ENCODE results near the gene RGS16. TPM values are rescaled to one million over a fixed set of nuclear protein-coding genes. Genes with fewer than 3 reads are reported as not detected.

RGS16 gene
- total RNA-seq, 2 donors from 2014 or later: 1.5 to 3.3 TPM

DNA sequence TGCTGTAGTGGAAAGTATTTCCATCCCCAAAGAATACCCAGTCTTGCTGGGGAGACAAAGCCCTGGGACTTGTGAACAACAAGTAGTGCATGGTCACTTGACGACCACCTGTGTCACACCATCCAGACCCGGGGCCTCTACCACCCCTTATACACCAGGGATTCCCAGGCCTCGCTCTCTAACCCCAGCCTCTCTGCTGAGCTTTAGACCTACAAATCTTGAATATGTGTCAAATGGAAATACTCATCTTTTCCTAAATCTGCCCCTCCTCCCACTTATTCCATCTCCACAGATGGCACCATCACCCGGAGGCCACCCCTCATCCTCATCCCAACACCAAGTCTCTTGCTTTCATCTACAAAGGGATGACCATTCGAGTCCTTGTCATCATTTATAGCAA lies 14.3 kb downstream of the RGS16 start:
- intact Hi-C loops (cut with DNase I): loop anchor here (5.0 to 10.0 kb wide), 3 partner anchors 143 to 505 kb away; no protein-coding TSS in a partner anchor
- ATAC-seq: no peak
- no peak for DNase-seq

DNA sequence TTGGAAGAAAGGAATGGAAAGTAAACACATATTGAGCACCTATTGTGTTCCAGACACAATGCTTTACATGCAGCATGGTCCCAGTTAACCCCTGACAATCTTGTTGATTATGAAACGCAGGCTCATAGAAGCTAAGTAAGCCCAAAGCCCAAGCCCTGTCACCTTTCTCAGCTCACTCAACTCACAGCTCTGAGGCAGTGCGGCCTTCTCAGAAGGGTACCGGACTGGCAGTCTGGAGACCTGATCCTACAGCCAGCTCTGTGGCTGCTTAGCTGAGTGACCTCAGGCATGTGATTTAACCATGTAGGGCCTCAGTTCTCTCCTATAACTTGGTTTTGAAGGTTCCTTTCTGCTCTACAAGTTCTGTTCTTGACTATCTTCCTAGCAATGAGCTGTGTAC lies 14.7 kb downstream of the RGS16 start:
- DNase-seq (no peak), ATAC-seq (no peak)
- intact Hi-C loops (cut with DNase I): no loop called here

DNA sequence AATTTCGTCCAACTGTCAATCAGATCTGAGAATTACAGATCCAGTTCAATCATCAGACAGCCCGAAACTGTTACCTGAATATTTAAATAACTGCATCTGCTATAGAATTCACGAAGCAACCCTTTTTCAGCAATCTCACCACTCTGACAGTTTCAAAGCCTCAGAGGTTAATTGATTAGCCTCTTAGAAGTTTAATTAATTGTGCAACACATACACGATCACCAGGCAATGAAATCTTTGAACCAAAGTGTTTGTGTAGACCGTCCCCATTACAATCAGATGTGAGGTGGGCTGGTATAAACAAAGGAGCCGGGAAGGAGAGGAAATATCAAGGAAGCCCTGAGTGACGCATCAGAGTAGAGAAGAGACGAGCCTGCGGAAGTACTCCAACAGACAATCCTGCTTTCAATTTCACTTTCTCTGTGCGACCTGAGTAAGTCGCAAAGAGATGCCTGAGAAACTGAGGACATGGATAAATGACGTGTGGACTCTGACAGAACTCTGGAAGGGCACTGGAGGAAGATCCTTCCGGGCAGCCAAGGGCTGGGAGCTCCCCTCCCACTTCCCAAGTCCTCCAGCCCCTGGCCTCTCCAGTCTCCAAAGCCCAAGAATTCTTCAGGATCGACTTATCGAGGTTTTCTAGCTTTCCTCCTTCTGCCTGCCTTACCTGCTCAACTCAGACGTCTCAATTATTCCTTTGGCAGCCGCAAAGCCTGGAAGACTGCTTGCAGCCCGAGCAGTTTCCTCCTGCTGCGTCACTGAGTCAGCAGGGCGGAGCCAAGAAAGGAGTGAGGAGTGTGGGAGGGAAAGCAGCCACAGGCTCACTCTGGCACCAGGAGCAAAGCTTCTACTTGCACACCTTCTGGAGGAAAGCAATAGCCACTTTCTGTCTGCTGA lies 15.4 kb downstream of the RGS16 start, which contains the start of gene RNASEL:
Gene RNASEL (minus strand): TSS at position 757 of the 897 bp plus-strand sequence. CDS start 2,450 bp downstream, outside the sequence.
- intact Hi-C loops (cut with DNase I): no loop called here
- DNase-seq (peak; percentile 84), ATAC-seq (peak; percentile 91 to 97)

DNA sequence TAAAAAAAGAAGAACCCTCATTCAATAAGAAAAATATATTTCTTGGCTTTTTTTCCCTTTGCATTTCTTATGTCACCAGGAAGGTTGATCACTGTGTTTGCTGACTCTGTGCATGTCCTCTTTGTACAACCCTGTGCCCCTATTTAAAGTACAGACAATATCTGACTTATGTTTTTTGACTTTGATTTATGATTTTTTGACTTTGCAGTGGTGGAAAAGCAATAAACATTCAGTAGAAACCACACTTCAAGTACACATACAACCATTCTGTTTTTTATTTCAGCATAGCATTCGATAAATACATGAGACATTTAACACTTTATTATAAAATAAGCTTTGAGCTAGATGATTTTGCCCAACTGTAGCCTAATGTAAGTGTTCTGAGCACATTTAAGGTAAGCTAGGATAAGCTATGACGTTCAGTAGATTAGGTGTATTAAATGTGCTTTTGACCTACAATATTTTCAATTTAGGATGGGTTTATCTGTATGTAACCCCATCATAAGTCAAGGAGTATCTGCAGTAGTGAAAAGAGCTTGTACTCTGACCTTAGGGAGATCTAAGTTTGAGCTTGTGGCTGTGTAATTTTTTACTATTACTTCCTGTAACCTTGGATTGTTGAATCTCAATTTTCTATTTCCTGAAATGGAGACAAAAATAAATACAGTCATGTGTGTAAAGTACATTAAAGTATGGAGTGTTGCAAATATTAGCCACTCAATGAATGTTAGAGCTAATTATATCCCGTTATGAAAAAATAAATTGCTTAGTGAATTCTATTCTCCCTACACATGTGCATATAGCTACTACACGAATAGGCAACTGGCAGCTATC lies 16.3 kb downstream of the RGS16 start:
- no peak for DNase-seq
- ATAC-seq: no peak
- intact Hi-C loops (cut with DNase I): no loop called here

DNA sequence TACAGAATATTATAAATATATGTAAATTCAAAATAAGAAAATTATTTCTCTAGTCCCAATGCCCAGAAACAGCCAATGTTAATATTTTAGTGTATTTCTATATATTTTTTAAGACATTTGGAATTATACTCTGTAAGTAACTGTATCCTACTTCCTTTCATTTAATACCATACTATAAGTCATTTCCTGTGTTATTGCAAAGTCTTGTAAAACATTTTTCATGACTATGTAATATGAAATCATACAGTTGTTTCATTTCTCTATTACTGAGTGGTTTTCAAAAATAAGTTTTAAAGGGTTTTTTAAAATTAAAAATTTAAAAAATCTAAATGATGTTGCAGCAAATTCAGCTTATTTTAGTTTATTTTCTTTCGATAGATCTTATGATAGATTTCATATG lies 17.1 kb downstream of the RGS16 start:
- ATAC-seq (no peak), DNase-seq (no peak)
- intact Hi-C loops (cut with DNase I): no loop called here

DNA sequence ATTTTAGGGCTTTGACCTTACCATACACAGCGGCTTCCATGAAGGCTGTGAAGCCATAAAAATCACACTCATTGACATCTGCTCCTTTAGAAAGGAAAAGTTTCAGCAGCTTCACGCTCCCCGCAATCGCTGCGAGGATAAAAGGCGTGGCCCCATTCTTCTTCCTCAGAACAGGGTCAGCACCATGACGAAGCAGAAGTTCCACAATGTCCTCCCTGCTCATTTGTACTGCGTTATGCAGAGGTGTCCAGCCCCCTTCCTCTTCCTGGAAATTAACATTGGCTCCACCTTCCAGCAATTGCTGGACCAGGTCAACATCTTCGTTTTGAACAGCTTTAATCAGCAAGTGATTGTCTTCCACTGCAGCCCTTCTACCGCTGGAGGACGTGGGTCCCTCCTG lies 17.8 kb downstream of the RGS16 start:
- intact Hi-C loops (cut with DNase I): no loop called here
- ATAC-seq: no peak
- DNase-seq: no peak

DNA sequence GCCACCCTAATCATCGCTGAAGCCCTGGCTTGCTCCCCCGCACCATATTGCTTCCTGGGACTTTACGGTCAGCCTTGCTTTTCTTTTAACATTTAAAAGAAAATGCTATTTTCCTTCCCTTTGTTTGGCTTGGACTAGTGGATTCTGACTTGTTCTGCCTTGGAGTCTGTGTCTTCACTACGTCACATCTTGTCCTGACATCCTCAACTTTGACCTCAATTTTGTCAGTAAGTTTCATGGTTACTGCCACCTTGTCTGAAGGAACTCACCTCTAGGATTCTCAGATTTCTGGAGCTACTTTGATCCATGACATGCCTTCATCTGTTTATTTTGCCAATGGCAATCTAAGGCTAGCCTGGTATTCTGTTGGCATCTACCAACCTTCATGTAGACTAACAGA lies 19.4 kb downstream of the RGS16 start:
- intact Hi-C loops (cut with DNase I): no loop called here
- no peak for DNase-seq
- ATAC-seq: no peak

DNA sequence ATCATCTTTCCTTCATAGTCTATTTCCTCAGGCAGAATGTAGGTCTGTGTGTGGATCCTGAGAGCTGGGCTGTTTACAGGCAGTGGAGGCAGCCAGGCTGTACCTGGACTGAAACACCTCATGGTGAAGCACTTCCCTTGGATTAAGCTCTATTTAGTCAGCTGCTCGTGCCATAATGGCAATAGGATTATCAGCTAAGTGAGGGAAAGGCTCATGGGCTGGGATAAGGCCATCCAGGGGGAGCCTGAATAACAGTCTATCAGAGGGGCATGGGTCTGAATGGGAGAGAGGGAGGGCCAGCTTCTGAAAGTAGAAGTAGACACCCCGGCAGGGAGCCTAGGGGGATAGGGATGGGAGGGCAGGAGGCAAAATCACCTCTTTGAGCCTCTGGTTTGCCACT lies 23.5 kb downstream of the RGS16 start:
- intact Hi-C loops (cut with DNase I): no loop called here
- ATAC-seq (no peak), DNase-seq (no peak)

DNA sequence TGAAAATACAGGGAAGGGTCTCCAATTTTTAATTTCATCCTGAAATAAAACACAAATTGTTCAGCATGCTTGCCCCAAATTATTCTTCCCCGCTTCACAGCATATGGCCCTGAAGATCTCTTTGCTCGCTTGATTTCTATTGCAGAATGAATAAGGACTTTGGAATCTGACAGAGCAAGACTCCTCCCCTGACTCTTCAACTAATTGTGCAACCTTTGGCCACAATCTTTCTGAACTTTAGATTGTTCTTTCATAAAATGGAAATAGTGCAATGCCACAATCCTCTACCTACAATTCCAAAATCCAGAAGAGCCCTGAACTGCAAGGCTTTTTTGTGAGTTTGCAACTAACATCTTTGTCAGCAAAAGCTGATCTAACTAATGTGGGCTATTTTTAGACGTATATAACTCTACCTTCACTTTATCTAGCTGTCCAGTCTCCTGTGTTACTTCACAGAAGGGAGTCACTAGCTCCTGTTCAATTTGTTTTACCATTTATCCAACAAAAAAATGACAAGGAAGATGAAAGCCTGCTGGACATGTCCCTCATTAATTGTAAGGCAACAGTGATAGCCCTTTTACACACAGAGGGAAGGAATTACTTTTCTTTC lies 28.5 kb downstream of the RGS16 start:
- DNase-seq (no peak), ATAC-seq (peak in 1 of 2 donors; percentile 62)
- intact Hi-C loops (cut with DNase I): no loop called here

DNA sequence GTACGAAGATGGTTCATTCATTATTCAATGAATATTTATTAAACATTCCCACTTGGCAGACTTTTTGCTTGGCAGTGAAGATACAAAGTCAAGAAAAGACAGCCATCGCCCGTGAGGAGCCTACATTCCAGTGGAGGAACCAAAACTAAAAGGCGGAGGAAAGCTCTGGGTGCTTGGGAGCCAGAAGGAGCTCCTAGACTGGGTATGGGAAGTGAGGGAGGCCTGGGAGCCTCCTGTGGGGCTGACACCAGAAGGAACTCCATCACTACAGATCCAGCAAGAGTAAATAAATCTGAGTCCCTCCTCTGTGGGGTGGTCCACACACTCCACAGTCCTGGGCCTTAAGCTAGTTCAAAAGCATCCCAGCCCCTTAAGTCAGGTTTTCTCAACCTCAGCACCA lies 30.0 kb downstream of the RGS16 start:
- ATAC-seq (no peak), DNase-seq (no peak)
- intact Hi-C loops (cut with DNase I): no loop called here

DNA sequence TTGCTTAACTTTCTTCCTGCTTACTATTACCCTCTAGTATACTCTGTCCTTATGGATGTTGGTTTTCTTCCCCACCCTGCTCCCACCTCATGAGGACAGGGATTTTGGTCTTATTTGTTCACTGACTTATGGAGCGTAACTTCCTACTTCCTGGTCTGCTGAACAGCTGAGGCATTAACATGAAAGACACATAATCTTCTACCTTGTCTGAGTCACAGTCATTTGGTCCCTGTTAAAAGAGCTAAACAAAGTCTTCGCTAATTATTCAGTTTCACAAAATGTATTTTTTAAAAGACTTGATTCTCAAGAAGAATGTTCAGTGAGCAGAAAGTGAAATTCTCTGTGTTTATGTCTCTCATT lies 33.6 kb downstream of the RGS16 start:
- ATAC-seq (no peak), DNase-seq (no peak)
- intact Hi-C loops (cut with DNase I): no loop called here

DNA sequence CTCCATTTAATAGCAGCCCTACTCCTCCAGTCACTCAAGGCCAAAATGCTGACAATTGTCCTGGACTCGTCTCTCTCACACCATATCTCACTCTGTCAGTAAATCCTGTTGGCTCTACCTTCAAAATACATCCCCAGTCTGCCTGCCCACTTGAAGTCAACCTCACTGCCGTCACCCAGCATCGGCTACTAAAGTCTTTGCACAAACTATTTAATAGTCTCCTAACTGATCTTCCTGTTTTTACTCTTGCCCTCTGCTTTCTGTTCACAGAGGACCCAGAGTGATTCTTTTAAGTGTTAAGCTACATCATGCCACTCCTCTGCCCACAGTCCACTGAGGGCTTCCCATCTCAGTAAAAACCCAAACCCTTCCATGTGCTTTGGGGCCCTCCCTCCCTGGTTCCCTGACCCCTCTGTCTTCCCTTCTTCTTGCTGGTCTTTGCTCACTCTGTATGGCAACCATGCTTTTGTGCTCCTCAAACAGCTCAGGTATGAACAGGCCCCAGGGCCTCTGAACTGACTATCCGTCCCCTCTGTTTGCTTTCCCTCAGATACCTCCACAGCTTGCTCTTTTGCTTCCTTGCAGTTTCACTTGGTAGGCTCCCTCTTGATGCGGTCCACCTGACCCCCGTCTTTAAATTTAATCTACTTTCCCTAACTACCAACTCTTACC lies 34.1 kb downstream of the RGS16 start:
- intact Hi-C loops (cut with DNase I): no loop called here
- DNase-seq (no peak), ATAC-seq (no peak)

DNA sequence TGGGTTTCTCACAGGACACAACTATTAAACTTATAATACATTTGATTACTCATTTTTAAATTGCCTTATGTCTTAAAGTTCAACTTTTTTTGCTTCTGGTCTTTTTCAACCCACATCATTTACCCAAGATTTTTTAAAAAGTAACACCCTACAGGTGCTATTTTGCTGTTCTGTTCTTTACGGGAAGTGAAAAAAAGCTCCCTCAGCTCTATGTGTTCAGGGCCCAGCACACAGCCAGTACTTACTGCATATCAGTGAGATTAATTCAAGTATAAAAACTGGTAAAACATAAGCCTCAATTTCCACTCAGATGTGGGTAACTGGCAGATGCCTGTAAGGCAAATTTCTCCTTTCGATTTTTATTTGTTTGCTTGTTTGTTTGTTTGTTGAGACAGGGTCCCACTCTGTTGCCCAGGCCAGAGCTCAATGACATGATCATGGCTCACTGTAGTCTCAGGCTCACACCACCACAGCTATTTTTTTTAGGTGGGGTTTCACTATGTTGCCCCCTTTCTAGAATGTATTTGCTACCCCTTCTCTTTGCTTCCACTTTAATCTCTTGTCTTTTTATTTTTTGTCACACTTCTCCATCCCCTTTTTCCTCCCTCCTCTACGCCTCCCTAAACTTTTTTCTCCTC lies 35.4 kb downstream of the RGS16 start:
- intact Hi-C loops (cut with DNase I): no loop called here
- ATAC-seq (no peak), DNase-seq (no peak)

DNA sequence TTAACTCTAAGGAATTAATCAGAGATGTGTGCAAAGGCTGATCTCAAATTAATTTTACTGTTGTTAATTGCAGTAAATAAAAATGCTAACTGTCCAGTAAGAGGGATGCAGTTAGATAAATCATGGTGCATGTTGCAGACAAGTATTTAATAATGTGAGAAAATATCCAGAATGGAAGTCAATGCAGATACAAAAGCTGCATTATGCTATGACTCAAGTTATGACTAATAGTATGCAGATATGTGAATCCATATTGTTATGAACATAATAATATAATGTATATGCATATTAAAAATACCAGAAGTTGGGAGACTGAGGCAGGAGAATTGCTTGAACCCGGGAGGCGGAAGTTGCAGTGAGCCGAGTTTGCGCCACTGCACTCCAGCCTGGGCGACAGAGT lies 36.6 kb downstream of the RGS16 start:
- ATAC-seq: no peak
- no peak for DNase-seq
- intact Hi-C loops (cut with DNase I): no loop called here

DNA sequence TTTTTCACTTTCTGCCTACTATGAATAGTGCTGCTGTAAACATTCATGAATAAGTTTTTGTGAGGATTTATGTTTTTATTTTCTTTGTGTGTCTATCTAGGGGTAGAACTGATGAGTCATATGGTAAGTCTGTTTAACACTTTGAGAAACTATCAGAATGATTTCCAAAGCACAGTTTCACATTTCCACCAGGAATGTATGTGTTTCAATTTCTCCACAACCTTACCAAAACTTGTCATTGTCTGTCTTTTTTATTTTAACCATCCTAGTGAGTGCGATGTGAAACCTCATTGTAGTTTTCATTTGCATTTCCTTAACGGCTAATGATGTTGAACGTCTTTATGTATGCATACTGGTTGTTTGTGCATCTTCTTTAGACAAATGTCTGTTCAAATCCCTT lies 38.7 kb downstream of the RGS16 start:
- intact Hi-C loops (cut with DNase I): no loop called here
- ATAC-seq (no peak), DNase-seq (no peak)

DNA sequence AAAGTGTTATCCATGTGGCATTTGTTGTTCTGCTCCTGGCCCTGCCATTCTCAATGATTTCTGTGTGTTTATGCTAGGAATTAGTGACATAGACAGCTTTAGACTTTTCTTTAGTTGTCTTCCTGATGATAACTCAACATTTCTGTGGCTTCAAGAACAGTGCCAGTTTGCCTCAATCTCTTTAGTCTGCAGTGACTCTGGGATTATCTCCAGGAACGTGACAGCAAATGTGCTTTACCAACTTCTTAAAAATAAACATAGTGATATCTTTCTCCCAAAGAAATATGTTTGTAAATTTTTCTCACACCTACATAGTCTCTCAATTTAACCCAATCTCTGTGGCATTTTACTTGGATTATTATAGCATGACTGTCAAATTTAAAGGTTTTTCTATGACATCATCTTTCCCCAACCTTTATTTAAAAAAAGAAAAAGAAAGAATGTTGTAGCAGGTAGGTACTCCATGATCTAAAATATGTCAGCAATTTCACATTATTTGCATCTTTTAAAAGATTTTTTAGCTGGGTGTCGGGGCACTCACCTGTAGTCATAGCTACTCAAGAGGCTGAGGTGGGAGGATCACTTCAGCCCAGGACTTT lies 39.7 kb downstream of the RGS16 start:
- ATAC-seq: no peak
- intact Hi-C loops (cut with DNase I): no loop called here
- DNase-seq: no peak

DNA sequence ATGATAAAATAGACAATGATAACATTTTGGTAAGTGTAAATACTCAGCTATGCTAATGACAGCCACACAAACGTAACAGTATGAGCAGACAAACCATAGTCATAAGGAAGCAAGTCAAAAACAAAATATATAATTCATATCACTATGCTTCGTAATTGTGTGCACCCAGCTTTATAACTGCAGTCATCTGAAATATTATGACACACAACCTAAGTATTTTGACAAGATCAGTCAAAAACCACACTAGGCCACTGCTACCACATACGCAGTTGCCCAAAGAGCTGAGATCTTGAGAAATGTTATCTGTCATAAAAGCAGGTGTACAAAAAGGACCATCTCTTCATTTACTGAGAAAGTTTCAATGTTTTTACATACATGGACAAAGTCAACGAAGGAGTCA lies 41.1 kb downstream of the RGS16 start:
- DNase-seq (no peak), ATAC-seq (no peak)
- intact Hi-C loops (cut with DNase I): no loop called here

DNA sequence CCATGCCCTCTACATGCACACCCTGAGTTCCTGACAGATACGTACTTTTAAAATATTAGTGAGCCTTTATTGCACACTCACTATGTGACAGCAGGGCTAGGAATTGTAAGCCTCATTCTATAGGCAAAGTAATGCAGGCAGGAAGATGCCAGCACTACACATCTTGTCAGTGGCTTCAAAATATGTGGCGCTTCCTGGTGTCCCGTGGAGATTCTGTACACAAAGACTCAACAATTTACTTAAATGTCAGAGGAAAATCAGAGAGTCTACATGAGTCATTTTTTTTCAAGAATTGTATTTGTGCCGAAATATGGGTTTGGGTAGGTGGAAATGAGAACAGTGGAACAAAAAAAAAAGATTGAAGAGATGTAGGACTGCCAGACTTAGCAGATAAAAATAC lies 42.7 kb downstream of the RGS16 start:
- intact Hi-C loops (cut with DNase I): no loop called here
- ATAC-seq: no peak
- DNase-seq: no peak

Data from left cardiac atrium (tissue), 4 donors.